ENCODE data around the gene DNAAF1. TPM values are rescaled to one million over a fixed set of nuclear protein-coding genes. Genes with fewer than 3 reads are reported as not detected.
"Not testable (repeated sequence)": the region's sequence is repeated elsewhere in the genome, so short reads cannot be mapped to it uniquely, and the experiment has no call there.

The DNAAF1 gene
- total RNA-seq, 1 donor from 2014 or later, result not detected

DNA sequence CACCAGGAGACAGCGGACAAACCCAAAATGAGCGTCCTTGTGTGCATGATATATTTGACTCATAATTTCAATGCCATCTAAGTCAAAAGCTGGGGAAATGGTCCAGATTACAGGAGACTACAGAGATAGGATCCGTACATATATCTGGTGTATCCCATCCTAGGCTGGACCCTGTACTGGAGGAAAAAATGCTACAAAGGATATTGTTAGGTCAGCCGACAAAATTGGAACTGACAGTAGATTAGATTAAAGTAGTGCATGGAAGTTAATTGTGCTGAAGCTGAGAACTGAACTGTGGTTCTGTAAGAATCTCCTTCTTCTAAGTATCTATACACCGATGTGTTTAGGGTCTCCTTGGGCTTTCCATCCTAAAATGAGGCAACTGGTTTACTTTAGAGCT lies 70.4 kb downstream of the DNAAF1 start:
- no peak for DNase-seq (ENCODE audit: low spot score)
- H3K4me3 Mint-ChIP-seq (ENCODE audit: unreplicated experiment), result no peak overlapping the region
- TF ChIP-seq, protein P1, sequence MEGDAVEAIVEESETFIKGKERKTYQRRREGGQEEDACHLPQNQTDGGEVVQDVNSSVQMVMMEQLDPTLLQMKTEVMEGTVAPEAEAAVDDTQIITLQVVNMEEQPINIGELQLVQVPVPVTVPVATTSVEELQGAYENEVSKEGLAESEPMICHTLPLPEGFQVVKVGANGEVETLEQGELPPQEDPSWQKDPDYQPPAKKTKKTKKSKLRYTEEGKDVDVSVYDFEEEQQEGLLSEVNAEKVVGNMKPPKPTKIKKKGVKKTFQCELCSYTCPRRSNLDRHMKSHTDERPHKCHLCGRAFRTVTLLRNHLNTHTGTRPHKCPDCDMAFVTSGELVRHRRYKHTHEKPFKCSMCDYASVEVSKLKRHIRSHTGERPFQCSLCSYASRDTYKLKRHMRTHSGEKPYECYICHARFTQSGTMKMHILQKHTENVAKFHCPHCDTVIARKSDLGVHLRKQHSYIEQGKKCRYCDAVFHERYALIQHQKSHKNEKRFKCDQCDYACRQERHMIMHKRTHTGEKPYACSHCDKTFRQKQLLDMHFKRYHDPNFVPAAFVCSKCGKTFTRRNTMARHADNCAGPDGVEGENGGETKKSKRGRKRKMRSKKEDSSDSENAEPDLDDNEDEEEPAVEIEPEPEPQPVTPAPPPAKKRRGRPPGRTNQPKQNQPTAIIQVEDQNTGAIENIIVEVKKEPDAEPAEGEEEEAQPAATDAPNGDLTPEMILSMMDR (IDR thresholded peaks at IDR 0.05), result no peak
- H3K36me3 Mint-ChIP-seq (ENCODE audit: low read depth), result peaks cover 3% of the 10 kb centered on the region
- no peaks in the 10 kb centered on the region for H3K9me3 Mint-ChIP-seq (ENCODE audit: low read depth)
- H3K4me1 Mint-ChIP-seq (ENCODE audit: low read depth), result no peaks in the 10 kb centered on the region
- peaks cover 45% of the 10 kb centered on the region for H3K27me3 Mint-ChIP-seq (ENCODE audit: low read depth)
- H3K27ac Mint-ChIP-seq (ENCODE audit: unreplicated experiment), result no peak overlapping the region

DNA sequence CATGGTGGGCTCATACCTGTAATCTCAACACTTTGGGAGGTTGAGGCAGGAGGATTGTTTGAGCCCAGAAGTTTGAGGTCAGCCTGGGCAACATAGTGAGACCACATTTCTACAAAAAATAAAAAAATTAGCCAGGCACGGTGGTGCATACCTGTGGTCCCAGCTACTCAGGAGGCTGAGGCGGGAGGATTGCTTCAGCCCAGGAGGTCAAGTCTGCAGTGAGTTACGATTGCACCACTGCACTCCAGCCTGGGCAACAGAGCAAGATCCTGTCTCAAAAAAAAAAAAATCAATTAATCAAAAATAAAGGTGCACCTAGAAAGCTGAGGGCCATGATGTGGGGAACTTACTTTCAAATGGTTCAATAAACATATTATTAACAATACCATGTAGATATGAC lies 71.0 kb downstream of the DNAAF1 start:
- H3K4me1 Mint-ChIP-seq (ENCODE audit: low read depth); H3K4me3 Mint-ChIP-seq (ENCODE audit: unreplicated experiment); H3K27ac Mint-ChIP-seq (ENCODE audit: unreplicated experiment); DNase-seq (ENCODE audit: low spot score); H3K36me3 Mint-ChIP-seq (ENCODE audit: low read depth); H3K9me3 Mint-ChIP-seq (ENCODE audit: low read depth): not testable (repeated sequence)
- peaks cover 43% of the 10 kb centered on the region for H3K27me3 Mint-ChIP-seq (ENCODE audit: low read depth)

GRCh38 chr16:84218176-84218823 lies 73.2 kb downstream of the DNAAF1 start:
- TF ChIP-seq, protein P1 (IDR thresholded peaks at IDR 0.05), result no peak
- Mint-ChIP-seq H3K4me1 (ENCODE audit: low read depth) (peaks cover 5% of the 10 kb centered on the region), H3K27me3 (ENCODE audit: low read depth) (peaks cover 38% of the 10 kb centered on the region), H3K27ac (ENCODE audit: unreplicated experiment) (no peak overlapping the region), H3K4me3 (ENCODE audit: unreplicated experiment) (no peak overlapping the region), H3K36me3 (ENCODE audit: low read depth) (peaks cover 3% of the 10 kb centered on the region), H3K9me3 (ENCODE audit: low read depth) (no peaks in the 10 kb centered on the region)
- no peak for DNase-seq (ENCODE audit: low spot score)

- TF ChIP-seq, protein P1 (IDR thresholded peaks at IDR 0.05), result no peak
- H3K4me1 Mint-ChIP-seq (ENCODE audit: low read depth), result peaks cover 5% of the 10 kb centered on the region
- peaks cover 3% of the 10 kb centered on the region for H3K36me3 Mint-ChIP-seq (ENCODE audit: low read depth)
- no peak for DNase-seq (ENCODE audit: low spot score)
- no peaks in the 10 kb centered on the region for H3K9me3 Mint-ChIP-seq (ENCODE audit: low read depth)
- no peak overlapping the region for H3K4me3 Mint-ChIP-seq (ENCODE audit: unreplicated experiment)
- no peak overlapping the region for H3K27ac Mint-ChIP-seq (ENCODE audit: unreplicated experiment)
- H3K27me3 Mint-ChIP-seq (ENCODE audit: low read depth), result peaks cover 44% of the 10 kb centered on the region
Measured at GRCh38 chr16:84218956-84219355, 73.8 kb downstream of the DNAAF1 start.

DNA sequence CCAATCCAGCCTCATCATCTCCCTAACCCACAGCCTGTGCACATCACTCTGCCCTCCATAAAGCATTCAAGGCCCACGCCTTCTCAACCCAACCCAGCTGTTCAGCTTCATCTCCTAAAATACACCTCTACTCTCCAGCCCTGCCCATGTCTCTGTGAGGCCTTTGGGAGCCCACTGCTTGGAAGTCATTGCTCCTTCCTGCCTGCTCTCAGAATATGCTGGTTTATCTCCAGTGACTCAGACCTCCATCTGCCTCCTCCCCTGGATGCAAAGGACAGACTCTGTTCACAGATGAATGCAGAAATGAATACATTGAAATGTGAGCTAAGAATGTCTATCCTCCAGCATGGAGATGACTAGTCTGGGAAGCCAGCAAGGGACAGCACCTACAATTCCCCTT lies 75.7 kb downstream of the DNAAF1 start:
- TF ChIP-seq, protein P1 (IDR thresholded peaks at IDR 0.05), result no peak
- no peak for DNase-seq (ENCODE audit: low spot score)
- Mint-ChIP-seq H3K27me3 (ENCODE audit: low read depth) (peaks cover 51% of the 10 kb centered on the region), H3K9me3 (ENCODE audit: low read depth) (no peaks in the 10 kb centered on the region), H3K4me3 (ENCODE audit: unreplicated experiment) (no peak overlapping the region), H3K36me3 (ENCODE audit: low read depth) (peaks cover 3% of the 10 kb centered on the region), H3K27ac (ENCODE audit: unreplicated experiment) (no peak overlapping the region), H3K4me1 (ENCODE audit: low read depth) (peaks cover 5% of the 10 kb centered on the region)

- no peak for DNase-seq (ENCODE audit: low spot score)
- TF ChIP-seq, protein P1 (IDR thresholded peaks at IDR 0.05), result no peak
- Mint-ChIP-seq H3K4me3 (ENCODE audit: unreplicated experiment) (no peak overlapping the region), H3K27ac (ENCODE audit: unreplicated experiment) (no peak overlapping the region), H3K4me1 (ENCODE audit: low read depth) (peaks cover 16% of the 10 kb centered on the region), H3K36me3 (ENCODE audit: low read depth) (no peaks in the 10 kb centered on the region), H3K9me3 (ENCODE audit: low read depth) (no peaks in the 10 kb centered on the region), H3K27me3 (ENCODE audit: low read depth) (peaks cover 46% of the 10 kb centered on the region)
Measured at GRCh38 chr16:84223456-84223855, 78.3 kb downstream of the DNAAF1 start.

All from chondrocyte (in vitro differentiated cells).